GM18951 (cell line): Measurements from ENCODE around the gene ARSI.
"Not testable (repeated sequence)": the region's sequence is repeated elsewhere in the genome, so short reads cannot be mapped to it uniquely, and the experiment has no call there.

Source experiments
- POLR2A ChIP-seq: IDR thresholded peaks from 4 replicates; pipeline ENCODE4 v1.6.1; 2011; ENCODE audit warnings: mild to moderate bottlenecking; ENCODE audit not compliant: insufficient read length, insufficient read depth; ENCODE audit errors: extremely low read depth
- in situ Hi-C: fragments of 300-500 bp; cut with MboI; formaldehyde crosslinking; loops from one replicate; pipeline ENCODE4 v1.12.0; 2022; ENCODE audit warnings: low sequenced_read_pairs, mixed read lengths, inconsistent platforms; ENCODE audit not compliant: unreplicated experiment

Gene ARSI

GRCh38 chr5:150254774-150255173 lies 47.9 kb downstream of the ARSI start:
- TF ChIP-seq POLR2A, result no peak
- in situ Hi-C loops, result no loop called here

DNA sequence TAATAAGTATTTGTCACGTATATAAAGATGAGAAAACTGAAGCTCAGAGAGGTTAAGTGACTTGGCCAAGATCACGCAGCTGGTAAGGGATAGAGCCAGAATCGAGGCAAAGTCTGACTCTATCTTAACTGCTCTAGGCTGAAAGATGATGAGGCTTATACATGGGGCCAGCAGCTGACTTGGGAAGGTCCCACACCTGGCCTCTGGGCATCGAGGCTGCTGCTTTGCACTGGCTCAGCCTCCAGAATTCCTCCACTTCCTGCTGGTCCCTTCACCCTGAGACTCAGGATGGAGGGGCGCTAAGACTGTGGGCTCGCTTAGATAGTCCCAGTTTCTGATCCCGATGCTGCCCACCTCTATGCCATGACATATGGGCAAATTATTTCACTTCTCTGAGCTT lies 48.3 kb downstream of the ARSI start:
- in situ Hi-C loops, result no loop called here

GRCh38 chr5:150253416-150254208 lies 49.1 kb downstream of the ARSI start:
- no peak for TF ChIP-seq POLR2A
- in situ Hi-C loops, result no loop called here

More for the DNA sequence above, 48.3 kb downstream of the ARSI start:
- no peak for TF ChIP-seq POLR2A

GRCh38 chr5:150252489-150252888 lies 50.2 kb downstream of the ARSI start:
- in situ Hi-C loops, result no loop called here
- TF ChIP-seq POLR2A, result no peak

GRCh38 chr5:150251504-150251903 lies 51.2 kb downstream of the ARSI start:
- no peak for TF ChIP-seq POLR2A
- in situ Hi-C loops, result no loop called here

DNA sequence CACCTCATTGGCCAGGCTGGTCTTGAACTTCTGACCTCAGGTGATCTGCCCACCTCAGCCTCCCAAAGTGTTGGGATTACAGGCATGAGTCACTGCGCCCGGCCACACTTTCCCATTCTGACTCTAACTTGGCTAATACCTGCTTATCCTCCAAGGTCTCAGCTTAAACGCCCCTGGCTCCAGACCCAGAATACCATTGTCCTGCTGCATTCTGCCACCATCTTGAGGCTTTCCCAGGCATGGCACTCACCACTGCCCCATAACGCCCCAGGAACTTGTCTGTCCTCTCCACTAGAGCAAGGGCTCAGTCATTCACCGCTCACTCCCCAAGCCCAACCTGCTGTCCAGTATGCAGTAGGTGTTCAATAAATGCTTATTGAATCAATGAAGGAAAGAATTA lies 53.0 kb downstream of the ARSI start:
- TF ChIP-seq POLR2A, result no peak
- in situ Hi-C loops, result no loop called here

DNA sequence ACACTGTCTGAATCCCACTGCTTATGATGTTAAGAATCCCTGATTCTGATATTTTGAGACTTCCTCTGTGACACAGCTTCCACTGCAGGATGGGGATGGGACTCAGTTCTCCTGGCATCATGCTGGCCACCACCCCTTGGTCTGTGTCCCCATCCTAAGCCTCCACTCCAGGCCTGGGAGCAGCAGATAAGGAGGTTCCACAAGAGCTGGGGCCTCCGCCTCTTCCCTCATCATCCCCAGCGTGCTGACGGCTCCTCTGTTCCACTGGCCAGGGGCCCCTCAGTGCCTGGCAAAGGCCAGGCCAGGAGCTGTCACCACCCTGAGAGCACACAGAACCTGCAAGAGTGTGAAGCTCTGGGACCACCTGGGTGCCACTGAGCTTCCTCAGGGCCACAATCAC lies 53.8 kb downstream of the ARSI start:
- in situ Hi-C loops, result no loop called here
- TF ChIP-seq POLR2A, result no peak

DNA sequence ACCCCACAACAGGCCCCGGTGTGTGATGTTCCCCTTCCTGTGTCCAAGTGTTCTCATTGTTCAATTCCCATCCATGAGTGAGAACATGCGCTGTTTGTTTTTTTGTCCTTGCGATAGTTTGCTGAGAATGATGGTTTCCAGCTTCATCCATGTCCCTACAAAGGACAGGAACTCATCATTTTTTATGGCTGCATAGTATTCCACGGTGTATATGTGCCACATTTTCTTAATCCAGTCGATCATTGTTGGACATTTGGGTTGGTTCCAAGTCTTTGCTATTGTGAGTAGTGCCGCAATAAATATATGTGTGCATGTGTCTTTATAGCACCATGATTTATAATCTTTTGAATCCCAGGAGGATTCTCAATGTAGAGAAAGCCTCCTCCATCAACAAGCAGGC lies 54.2 kb downstream of the ARSI start:
- in situ Hi-C loops, result not testable (repeated sequence)

GRCh38 chr5:150247726-150248125 lies 55.0 kb downstream of the ARSI start:
- no peak for TF ChIP-seq POLR2A
- in situ Hi-C loops, result no loop called here

DNA sequence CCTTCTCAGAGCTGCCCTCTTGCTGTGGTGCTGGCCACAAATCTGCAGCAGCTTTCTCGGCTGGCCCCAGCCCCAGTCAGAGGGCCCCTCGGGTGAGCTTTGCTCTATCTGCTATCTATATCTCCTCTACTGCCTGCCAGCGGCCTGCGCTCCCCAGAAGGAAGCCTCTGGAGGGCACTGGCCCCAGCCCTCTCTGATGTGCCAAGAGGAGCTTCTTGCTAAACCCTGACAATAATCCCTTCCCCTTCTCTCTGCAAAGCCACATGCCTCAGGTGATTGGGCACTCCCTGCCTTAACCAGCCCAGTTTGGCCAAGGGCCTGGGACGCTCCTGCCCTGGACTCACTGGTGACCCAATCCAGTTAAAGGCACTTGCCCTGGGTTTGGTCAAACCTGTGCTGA lies 55.9 kb downstream of the ARSI start:
- in situ Hi-C loops, result no loop called here
- no peak for TF ChIP-seq POLR2A

DNA sequence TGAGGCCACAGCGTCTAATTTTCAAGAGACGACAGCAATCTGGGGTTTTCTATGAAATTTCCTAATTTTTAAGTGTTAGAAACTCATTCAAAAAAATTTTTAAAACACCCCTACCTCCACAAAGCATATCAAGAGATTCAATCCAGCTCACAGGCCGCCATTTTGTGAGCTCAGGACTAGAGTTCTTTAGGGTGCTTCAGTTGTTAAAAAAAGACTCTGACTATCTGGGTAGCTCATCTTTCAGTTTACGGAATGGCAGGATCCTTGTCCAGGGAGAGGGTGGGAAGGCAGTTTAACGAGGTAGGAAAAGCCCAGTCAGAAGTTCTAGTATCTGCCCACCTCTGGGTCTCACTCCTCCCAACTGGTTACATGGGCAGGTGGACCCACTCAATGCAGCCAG lies 56.3 kb downstream of the ARSI start:
- in situ Hi-C loops, result no loop called here
- no peak for TF ChIP-seq POLR2A
